SHP77 treated with DMSO at 0.1 percent for 48 hours (cell line): ENCODE results near the gene PARP4.
A peak's percentile ranks its signal among the peaks of the same experiment; 100 is the strongest.
"Not testable (repeated sequence)": the region's sequence is repeated elsewhere in the genome, so short reads cannot be mapped to it uniquely, and the experiment has no call there.

Source experiments
- DNase-seq: peaks from one replicate; lab custom pipeline; 2025; lab: John Stamatoyannopoulos, UW

Gene PARP4

GRCh38 chr13:24512197-24512907 lies at the start of gene PARP4:
TSS of gene PARP4 (minus strand) at chr13:24512778. CDS start at chr13:24503776, 9,002 bp downstream.
- DNase-seq = peak; percentile 70

GRCh38 chr13:24560579-24561187 lies 48.1 kb upstream of the PARP4 start:
- not testable (repeated sequence) for DNase-seq

- DNase-seq = not testable (repeated sequence)
Measured at GRCh38 chr13:24559431-24560218, 47.0 kb upstream of the PARP4 start.

GRCh38 chr13:24557081-24557480 lies 44.5 kb upstream of the PARP4 start:
- no peak for DNase-seq

- DNase-seq = not testable (repeated sequence)
Measured at GRCh38 chr13:24553892-24554291, 41.3 kb upstream of the PARP4 start.

GRCh38 chr13:24541476-24542352 lies 29.1 kb upstream of the PARP4 start:
- DNase-seq = not testable (repeated sequence)

- no peak for DNase-seq
Measured at GRCh38 chr13:24541127-24541475, 28.5 kb upstream of the PARP4 start.

- DNase-seq = no peak
Measured at GRCh38 chr13:24540236-24541126, 27.9 kb upstream of the PARP4 start.

- no peak for DNase-seq
Measured at GRCh38 chr13:24539500-24540165, 27.1 kb upstream of the PARP4 start.

- DNase-seq = no peak
Measured at GRCh38 chr13:24529478-24529877, 16.9 kb upstream of the PARP4 start.

- no peak for DNase-seq
Measured at GRCh38 chr13:24528816-24529398, 16.3 kb upstream of the PARP4 start.

GRCh38 chr13:24527266-24527775 lies 14.7 kb upstream of the PARP4 start:
- DNase-seq = no peak

GRCh38 chr13:24520733-24521132 lies 8.2 kb upstream of the PARP4 start:
- no peak for DNase-seq

GRCh38 chr13:24516919-24517318 lies 4.3 kb upstream of the PARP4 start:
- DNase-seq = no peak

- no peak for DNase-seq
Measured at GRCh38 chr13:24512908-24513213, 283 bp upstream of the PARP4 start.

GRCh38 chr13:24511816-24512196 lies 772 bp downstream of the PARP4 start:
- DNase-seq = peak; percentile 20

GRCh38 chr13:24511019-24511815 lies 1.4 kb downstream of the PARP4 start:
- DNase-seq = no peak

GRCh38 chr13:24506698-24507335 lies 5.8 kb downstream of the PARP4 start:
- DNase-seq = no peak

- not testable (repeated sequence) for DNase-seq
Measured at GRCh38 chr13:24506283-24506682, 6.3 kb downstream of the PARP4 start.
